ENCODE data around the gene EFCAB8. TPM values are rescaled to one million over a fixed set of nuclear protein-coding genes. Genes with fewer than 3 reads are reported as not detected.

The EFCAB8 gene, protein sequence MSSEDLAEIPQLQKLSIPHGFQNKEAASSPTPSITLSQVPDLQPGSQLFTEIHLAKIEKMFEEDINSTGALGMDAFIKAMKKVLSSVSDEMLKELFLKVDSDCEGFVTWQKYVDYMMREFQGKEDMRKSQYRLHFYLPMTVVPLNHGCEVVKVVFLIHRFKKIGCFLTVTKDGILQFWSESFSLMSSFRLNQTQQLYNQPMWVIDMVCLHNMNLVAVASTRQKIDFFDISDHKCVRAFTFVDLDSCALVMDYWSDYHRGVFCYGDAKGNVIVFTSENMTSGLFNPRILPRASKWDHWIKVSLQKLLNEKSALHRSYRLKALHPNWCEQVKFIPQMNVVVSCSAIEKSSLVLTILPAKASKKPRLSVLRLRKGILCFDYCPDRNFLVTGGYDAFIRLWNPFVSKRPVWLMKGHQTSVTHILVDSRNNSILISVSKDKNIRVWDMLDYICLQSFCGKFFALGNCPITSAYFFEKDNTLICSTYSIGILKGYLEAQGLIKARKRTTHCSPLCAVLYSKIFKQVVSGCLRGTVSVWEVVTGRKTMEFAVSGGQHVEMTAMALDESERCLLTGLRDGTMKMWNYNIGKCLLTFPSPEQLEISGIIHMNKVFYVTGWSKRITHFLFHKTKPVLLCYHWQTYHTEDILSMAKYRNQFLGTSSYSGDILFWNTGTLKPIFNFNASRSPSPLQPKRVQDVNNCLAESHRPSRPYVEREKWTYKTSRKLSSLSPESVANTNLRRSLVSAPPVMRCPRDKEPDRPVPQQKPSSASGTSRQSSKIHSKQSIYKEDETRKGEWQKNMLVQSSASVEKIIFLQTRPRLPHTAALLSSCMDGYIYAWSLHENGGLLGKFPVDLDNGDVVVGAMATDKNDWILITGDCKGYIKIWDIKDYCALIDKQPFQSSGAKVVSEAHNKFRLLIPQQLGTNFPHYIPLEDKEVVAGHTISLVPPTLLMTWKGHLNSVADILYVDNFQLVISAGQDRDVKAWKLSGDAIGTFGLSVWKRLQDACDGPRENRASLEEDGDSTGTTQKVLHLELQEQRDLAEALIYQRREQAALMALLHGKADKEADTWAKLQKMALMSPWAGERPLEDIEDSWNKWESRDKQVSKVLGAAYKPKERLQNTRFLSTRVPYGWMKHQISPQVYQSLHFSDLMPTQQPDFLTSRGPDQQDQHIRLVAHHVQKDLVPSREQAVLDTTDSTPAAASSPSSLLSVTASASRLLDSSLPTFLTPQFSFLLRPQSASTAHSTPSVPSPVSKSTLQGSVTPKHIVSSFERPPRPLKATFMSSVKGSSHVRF
- polyA plus RNA-seq (2013, experiment 1 of 2) = not detected
- polyA plus RNA-seq (2013, experiment 2 of 2) = 0.04 TPM

DNA sequence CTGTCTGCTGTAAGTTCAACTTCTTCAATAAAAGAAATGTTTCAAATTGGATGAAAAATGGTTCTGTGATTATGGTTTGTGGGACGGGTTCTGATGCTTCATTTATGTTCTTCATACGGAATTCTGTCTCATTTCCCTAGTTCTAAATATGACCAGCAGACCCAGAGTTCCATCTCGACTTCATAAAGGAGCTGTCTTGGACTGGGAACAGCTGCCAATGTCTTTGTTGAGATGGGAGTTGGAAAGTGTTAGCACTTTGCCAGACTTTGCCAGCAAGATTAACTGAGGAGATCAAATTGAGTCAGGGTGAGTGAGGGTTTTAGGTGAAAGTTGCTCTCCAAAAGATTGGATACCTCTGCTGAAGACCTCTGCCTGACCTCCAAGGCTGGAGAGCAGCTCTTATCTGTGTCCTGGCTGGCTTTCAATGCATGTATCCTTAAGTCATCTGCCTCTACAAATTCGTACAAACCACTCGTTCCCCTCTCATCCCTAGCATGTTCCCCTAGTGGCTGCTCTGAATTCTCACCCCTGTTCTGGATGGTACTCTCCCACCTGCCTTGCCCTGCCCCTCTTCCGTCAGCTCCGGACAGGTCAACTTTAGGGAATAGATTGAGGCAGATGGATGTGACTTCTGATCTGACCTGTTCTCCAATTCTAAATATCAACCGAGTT is at the start of gene EFCAB8:
EFCAB8 (plus strand) TSS at position 223 of the 672 bp plus-strand sequence. CDS start 4,870 bp downstream, outside the sequence.
- no peak within 1 kb of the TSS for H3K18ac ChIP-seq (ENCODE audit: low read depth in 1 of 2, low read length in 2 of 2)
- 93% methylated on average over 8 of the region's 8 CpGs for WGBS
- H3K4me2 ChIP-seq (ENCODE audit: low read length, poor library complexity, severe bottlenecking) = no peak within 1 kb of the TSS
- H3K4ac ChIP-seq (ENCODE audit: low read depth in 1 of 2, low read length in 2 of 2) = no peak within 1 kb of the TSS
- no peak within 1 kb of the TSS for H3K27ac ChIP-seq (ENCODE audit: low read length, poor library complexity, severe bottlenecking)
- H2BK12ac ChIP-seq (ENCODE audit: low read length in 2 of 2) = no peak within 1 kb of the TSS
- H3K9ac ChIP-seq (ENCODE audit: low read length) = no peak within 1 kb of the TSS
- H3K23ac ChIP-seq (ENCODE audit: low read length in 2 of 2) = no peak within 1 kb of the TSS
- H3K9me3 ChIP-seq (ENCODE audit: control insufficient read depth, low read length) = no peaks in the 10 kb centered on the region
- H2BK120ac ChIP-seq (ENCODE audit: low read depth, low read length) = no peak within 1 kb of the TSS
- H4K8ac ChIP-seq (ENCODE audit: low read length) = no peak within 1 kb of the TSS
- H2AFZ ChIP-seq (ENCODE audit: low read depth, low read length) = no peak within 1 kb of the TSS
- H3K4me3 ChIP-seq (ENCODE audit: insufficient read depth in 1 of 2, low read depth in 1 of 2, low read length in 2 of 2) = no peak within 1 kb of the TSS
- DNase-seq = no peak
- no peak within 1 kb of the TSS for H3K14ac ChIP-seq (ENCODE audit: low read length in 2 of 2)
- no peak within 1 kb of the TSS for H2AK5ac ChIP-seq (ENCODE audit: low read length, severe bottlenecking)
- H2BK15ac ChIP-seq (ENCODE audit: low read depth, poor library complexity, severe bottlenecking) = no peak within 1 kb of the TSS
- peaks cover 10% of the 10 kb centered on the region for H3K79me1 ChIP-seq (replicated peaks; ENCODE audit: low read length, poor library complexity, severe bottlenecking)
- peaks cover 16 to 34% of the 10 kb centered on the region in 2 experiments for H3K36me3 ChIP-seq (ENCODE audit: control insufficient read depth in 1 of 2, insufficient read depth in 2 of 2, low read depth in 1 of 2, low read length in 2 of 2)
- H3K27me3 ChIP-seq (ENCODE audit: control insufficient read depth in 1 of 2, insufficient read depth in 1 of 2, low read length in 2 of 2) = no peaks in the 10 kb centered on the region
- no peaks in the 10 kb centered on the region for H3K4me1 ChIP-seq (ENCODE audit: control insufficient read depth, insufficient read depth, low read depth, low read length)
- H2BK5ac ChIP-seq (ENCODE audit: low read depth, low read length, poor library complexity, severe bottlenecking) = no peak within 1 kb of the TSS
- H4K91ac ChIP-seq (ENCODE audit: low read length) = no peak within 1 kb of the TSS

DNA sequence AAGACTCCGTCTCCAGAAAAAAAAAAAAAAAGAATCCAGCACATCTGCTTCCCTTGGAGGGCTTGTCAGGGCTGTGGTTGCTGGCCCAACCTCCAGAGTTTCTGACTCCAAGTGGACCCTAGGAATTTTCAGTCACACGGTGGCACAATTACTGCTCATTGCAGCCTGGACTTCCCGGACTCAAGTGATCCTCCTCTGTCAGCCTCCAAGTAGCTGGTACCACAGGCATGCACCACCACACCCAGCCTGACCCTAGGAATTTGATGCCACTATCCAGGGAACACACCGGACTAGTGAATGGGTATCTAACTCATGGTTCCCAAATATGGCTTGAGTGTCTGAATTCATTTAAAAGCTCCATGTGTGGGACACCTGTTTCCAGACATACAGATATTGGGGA is 48.8 kb upstream of the EFCAB8 start:
- Histone ChIP-seq H3K4me2 (ENCODE audit: low read length, poor library complexity, severe bottlenecking) (no peak overlapping the region), H3K14ac (ENCODE audit: low read length in 2 of 2) (no peak overlapping the region), H3K4ac (ENCODE audit: low read depth in 1 of 2, low read length in 2 of 2) (no peak overlapping the region), H2AFZ (ENCODE audit: low read depth, low read length) (no peak overlapping the region), H2BK12ac (ENCODE audit: low read length in 2 of 2) (no peak overlapping the region), H2AK5ac (ENCODE audit: low read length, severe bottlenecking) (no peak overlapping the region), H3K4me1 (ENCODE audit: control insufficient read depth, insufficient read depth, low read depth, low read length) (no peaks in the 10 kb centered on the region), H4K8ac (ENCODE audit: low read length) (no peak overlapping the region), H2BK120ac (ENCODE audit: low read depth, low read length) (no peak overlapping the region), H3K27ac (ENCODE audit: low read length, poor library complexity, severe bottlenecking) (no peak overlapping the region), H3K79me1 (replicated peaks; ENCODE audit: low read length, poor library complexity, severe bottlenecking) (no peaks in the 10 kb centered on the region), H3K18ac (ENCODE audit: low read depth in 1 of 2, low read length in 2 of 2) (no peak overlapping the region), H3K36me3 (ENCODE audit: control insufficient read depth in 1 of 2, insufficient read depth in 2 of 2, low read depth in 1 of 2, low read length in 2 of 2) (peaks cover 15 to 45% of the 10 kb centered on the region in 2 experiments), H4K91ac (ENCODE audit: low read length) (no peak overlapping the region), H3K4me3 (ENCODE audit: insufficient read depth in 1 of 2, low read depth in 1 of 2, low read length in 2 of 2) (no peak overlapping the region), H3K23ac (ENCODE audit: low read length in 2 of 2) (no peak overlapping the region), H3K9me3 (ENCODE audit: control insufficient read depth, low read length) (no peaks in the 10 kb centered on the region), H2BK5ac (ENCODE audit: low read depth, low read length, poor library complexity, severe bottlenecking) (no peak overlapping the region), H2BK15ac (ENCODE audit: low read depth, poor library complexity, severe bottlenecking) (no peak overlapping the region), H3K27me3 (ENCODE audit: control insufficient read depth in 1 of 2, insufficient read depth in 1 of 2, low read length in 2 of 2) (no peaks in the 10 kb centered on the region), H3K9ac (ENCODE audit: low read length) (no peak overlapping the region)
- no peak for DNase-seq
- 95% methylated on average over 4 of the region's 4 CpGs for WGBS

DNA sequence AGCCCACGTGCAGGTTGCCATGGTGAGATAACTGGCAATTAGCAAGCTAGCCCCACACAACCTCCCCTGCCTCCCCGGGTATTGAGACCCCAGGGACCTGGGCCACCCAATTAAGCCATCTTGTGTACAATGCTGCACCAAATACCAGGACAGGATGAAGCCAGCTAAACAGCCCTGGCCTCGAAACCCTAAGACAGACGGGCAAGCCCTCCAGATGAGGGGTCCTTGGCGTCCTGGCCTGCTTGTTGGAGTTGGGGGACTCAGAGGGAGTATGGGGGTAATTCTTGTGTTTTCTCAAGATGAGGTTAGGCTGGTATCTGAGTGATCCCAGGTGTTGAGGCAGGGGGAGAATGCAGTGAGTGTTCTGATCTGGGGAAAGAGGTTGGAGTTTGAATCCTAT is 47.8 kb upstream of the EFCAB8 start:
- H3K4me2 ChIP-seq (ENCODE audit: low read length, poor library complexity, severe bottlenecking) = no peak overlapping the region
- H2AK5ac ChIP-seq (ENCODE audit: low read length, severe bottlenecking) = no peak overlapping the region
- DNase-seq = no peak
- no peak overlapping the region for H2BK120ac ChIP-seq (ENCODE audit: low read depth, low read length)
- H3K4me3 ChIP-seq (ENCODE audit: insufficient read depth in 1 of 2, low read depth in 1 of 2, low read length in 2 of 2) = no peak overlapping the region
- H3K4ac ChIP-seq (ENCODE audit: low read depth in 1 of 2, low read length in 2 of 2) = no peak overlapping the region
- H2BK15ac ChIP-seq (ENCODE audit: low read depth, poor library complexity, severe bottlenecking) = no peak overlapping the region
- H3K36me3 ChIP-seq (ENCODE audit: control insufficient read depth in 1 of 2, insufficient read depth in 2 of 2, low read depth in 1 of 2, low read length in 2 of 2) = peaks cover 15 to 40% of the 10 kb centered on the region in 2 experiments
- H2BK12ac ChIP-seq (ENCODE audit: low read length in 2 of 2) = no peak overlapping the region
- WGBS = 83% methylated on average over 5 of the region's 5 CpGs
- no peak overlapping the region for H3K18ac ChIP-seq (ENCODE audit: low read depth in 1 of 2, low read length in 2 of 2)
- H4K8ac ChIP-seq (ENCODE audit: low read length) = no peak overlapping the region
- no peaks in the 10 kb centered on the region for H3K79me1 ChIP-seq (replicated peaks; ENCODE audit: low read length, poor library complexity, severe bottlenecking)
- H3K4me1 ChIP-seq (ENCODE audit: control insufficient read depth, insufficient read depth, low read depth, low read length) = no peaks in the 10 kb centered on the region
- no peak overlapping the region for H2AFZ ChIP-seq (ENCODE audit: low read depth, low read length)
- no peak overlapping the region for H3K9ac ChIP-seq (ENCODE audit: low read length)
- no peak overlapping the region for H4K91ac ChIP-seq (ENCODE audit: low read length)
- no peak overlapping the region for H2BK5ac ChIP-seq (ENCODE audit: low read depth, low read length, poor library complexity, severe bottlenecking)
- no peak overlapping the region for H3K27ac ChIP-seq (ENCODE audit: low read length, poor library complexity, severe bottlenecking)
- no peak overlapping the region for H3K23ac ChIP-seq (ENCODE audit: low read length in 2 of 2)
- H3K27me3 ChIP-seq (ENCODE audit: control insufficient read depth in 1 of 2, insufficient read depth in 1 of 2, low read length in 2 of 2) = no peaks in the 10 kb centered on the region
- H3K9me3 ChIP-seq (ENCODE audit: control insufficient read depth, low read length) = no peaks in the 10 kb centered on the region
- no peak overlapping the region for H3K14ac ChIP-seq (ENCODE audit: low read length in 2 of 2)
